ENCODE data around the gene CACNB3. TPM values are rescaled to one million over a fixed set of nuclear protein-coding genes. Genes with fewer than 3 reads are reported as not detected.

CACNB3 gene
- total and polyA plus RNA-seq, 11 donors = 3.2 to 11.2 (median 5.3) TPM

GRCh38 chr12:48824112-48824511 lies 5.8 kb downstream of the CACNB3 start:
- Histone ChIP-seq H3K4me1 (peaks cover 0 to 4% (median 0%) of the 10 kb centered on the region in 12 donors), H3K27ac (no peak overlapping the region), H3K27me3 (no peaks in the 10 kb centered on the region), H3K36me3 (peaks cover 0 to 37% (median 23%) of the 10 kb centered on the region in 9 donors), H3K9me3 (no peaks in the 10 kb centered on the region), H3K4me3 (no peak overlapping the region)
- DNase-seq (no peak), ATAC-seq (no peak)
- intact Hi-C loops (cut with DNase I) = no loop called here
- no peak for TF ChIP-seq CTCF (IDR thresholded peaks at IDR 0.05)
- no peak for TF ChIP-seq POLR2A (IDR thresholded peaks at IDR 0.05)
- WGBS, 4 donors = 85 to 91% (median 86%) methylated on average over 12 of the region's 12 CpGs

- no peak for ATAC-seq
- H3K9me3 ChIP-seq = no peaks in the 10 kb centered on the region
- peaks cover 0 to 45% (median 31%) of the 10 kb centered on the region in 9 donors for H3K36me3 ChIP-seq
Measured at GRCh38 chr12:48824905-48825304, 6.6 kb downstream of the CACNB3 start.

GRCh38 chr12:48826209-48826855 lies 8.0 kb downstream of the CACNB3 start:
- Histone ChIP-seq H3K27me3 (no peaks in the 10 kb centered on the region), H3K36me3 (peaks cover 0 to 59% (median 45%) of the 10 kb centered on the region in 9 donors), H3K9me3 (no peaks in the 10 kb centered on the region), H3K4me1 (no peaks in the 10 kb centered on the region), H3K27ac (no peak overlapping the region), H3K4me3 (no peak overlapping the region)
- WGBS, 4 donors = 82 to 87% (median 86%) methylated on average over 15 of the region's 15 CpGs
- TF ChIP-seq CTCF (IDR thresholded peaks at IDR 0.05) = no peak
- no peak for TF ChIP-seq POLR2A (IDR thresholded peaks at IDR 0.05)
- no peak for DNase-seq
- no peak for ATAC-seq
- intact Hi-C loops (cut with DNase I) = no loop called here

More at GRCh38 chr12:48824905-48825304, 6.6 kb downstream of the CACNB3 start:
- DNase-seq = peak in 1 of 5 donors; percentile 19
- no peaks in the 10 kb centered on the region for H3K27me3 ChIP-seq
- WGBS, 4 donors = 83 to 98% (median 93%) methylated on average over 4 of the region's 4 CpGs
- no peak overlapping the region for H3K27ac ChIP-seq
- H3K4me1 ChIP-seq = no peaks in the 10 kb centered on the region
- no peak overlapping the region for H3K4me3 ChIP-seq
- no peak for TF ChIP-seq CTCF (IDR thresholded peaks at IDR 0.05)
- TF ChIP-seq POLR2A (IDR thresholded peaks at IDR 0.05) = no peak
- intact Hi-C loops (cut with DNase I) = no loop called here

GRCh38 chr12:48827026-48827425 lies 8.7 kb downstream of the CACNB3 start:
- intact Hi-C loops (cut with DNase I) = no loop called here
- Histone ChIP-seq H3K27me3 (no peaks in the 10 kb centered on the region), H3K27ac (no peak overlapping the region), H3K4me3 (no peak overlapping the region), H3K4me1 (no peaks in the 10 kb centered on the region), H3K9me3 (no peaks in the 10 kb centered on the region), H3K36me3 (peaks cover 2 to 66% (median 52%) of the 10 kb centered on the region in 9 donors)
- DNase-seq = no peak
- no peak for ATAC-seq
- 87 to 98% (median 91%) methylated on average over 6 to 8 of the region's 8 CpGs for WGBS, 4 donors
- no peak for TF ChIP-seq POLR2A (IDR thresholded peaks at IDR 0.05)
- TF ChIP-seq CTCF (IDR thresholded peaks at IDR 0.05) = no peak

Measured in heart left ventricle (tissue), 16 donors.